ENCODE results near the gene PRKCA. TPM values are rescaled to one million over a fixed set of nuclear protein-coding genes. Genes with fewer than 3 reads are reported as not detected.
"Not testable (repeated sequence)": the region's sequence is repeated elsewhere in the genome, so short reads cannot be mapped to it uniquely, and the experiment has no call there.

The PRKCA gene
- polyA plus RNA-seq, 1 experiment, result 66.8 TPM

DNA sequence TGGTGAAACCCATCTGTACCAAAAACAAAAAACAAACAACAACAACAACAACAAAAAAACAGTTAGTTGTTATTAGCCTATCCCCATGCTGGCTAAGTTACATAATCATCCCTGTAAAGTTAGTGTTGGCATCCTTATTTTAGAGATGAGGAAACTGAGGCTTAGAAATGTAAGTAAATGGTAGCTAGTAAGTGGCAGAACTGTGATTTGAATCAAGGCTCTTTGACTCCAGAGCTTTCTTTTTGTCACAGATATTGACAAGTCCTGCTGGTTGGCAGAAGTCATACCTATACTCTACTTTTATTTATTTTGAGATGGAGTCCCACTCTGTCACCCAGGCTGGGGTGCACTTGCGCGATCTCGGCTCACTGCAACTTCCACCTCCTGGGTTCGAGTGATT, 42.1 kb downstream of the PRKCA start:
- no peaks in the 10 kb centered on the region for H3K27me3 ChIP-seq (ENCODE audit: control insufficient read depth, insufficient read depth, low read length)
- no peaks in the 10 kb centered on the region for H3K9me3 ChIP-seq (ENCODE audit: control insufficient read depth, insufficient read depth, low read length)
- DNase-seq (ENCODE audit: low read depth, low spot score), result no peak
- TF ChIP-seq, protein P1, sequence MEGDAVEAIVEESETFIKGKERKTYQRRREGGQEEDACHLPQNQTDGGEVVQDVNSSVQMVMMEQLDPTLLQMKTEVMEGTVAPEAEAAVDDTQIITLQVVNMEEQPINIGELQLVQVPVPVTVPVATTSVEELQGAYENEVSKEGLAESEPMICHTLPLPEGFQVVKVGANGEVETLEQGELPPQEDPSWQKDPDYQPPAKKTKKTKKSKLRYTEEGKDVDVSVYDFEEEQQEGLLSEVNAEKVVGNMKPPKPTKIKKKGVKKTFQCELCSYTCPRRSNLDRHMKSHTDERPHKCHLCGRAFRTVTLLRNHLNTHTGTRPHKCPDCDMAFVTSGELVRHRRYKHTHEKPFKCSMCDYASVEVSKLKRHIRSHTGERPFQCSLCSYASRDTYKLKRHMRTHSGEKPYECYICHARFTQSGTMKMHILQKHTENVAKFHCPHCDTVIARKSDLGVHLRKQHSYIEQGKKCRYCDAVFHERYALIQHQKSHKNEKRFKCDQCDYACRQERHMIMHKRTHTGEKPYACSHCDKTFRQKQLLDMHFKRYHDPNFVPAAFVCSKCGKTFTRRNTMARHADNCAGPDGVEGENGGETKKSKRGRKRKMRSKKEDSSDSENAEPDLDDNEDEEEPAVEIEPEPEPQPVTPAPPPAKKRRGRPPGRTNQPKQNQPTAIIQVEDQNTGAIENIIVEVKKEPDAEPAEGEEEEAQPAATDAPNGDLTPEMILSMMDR (IDR thresholded peaks at IDR 0.05; ENCODE audit: low read depth, low read length), result no peak
- CTCF ChIA-PET, result no interaction called here
- no peak overlapping the region for H3K4me3 ChIP-seq (ENCODE audit: low read depth, low read length)
- POLR2A ChIA-PET, result no interaction called here
- no peak overlapping the region for H3K27ac ChIP-seq (ENCODE audit: low read depth, low read length)

DNA sequence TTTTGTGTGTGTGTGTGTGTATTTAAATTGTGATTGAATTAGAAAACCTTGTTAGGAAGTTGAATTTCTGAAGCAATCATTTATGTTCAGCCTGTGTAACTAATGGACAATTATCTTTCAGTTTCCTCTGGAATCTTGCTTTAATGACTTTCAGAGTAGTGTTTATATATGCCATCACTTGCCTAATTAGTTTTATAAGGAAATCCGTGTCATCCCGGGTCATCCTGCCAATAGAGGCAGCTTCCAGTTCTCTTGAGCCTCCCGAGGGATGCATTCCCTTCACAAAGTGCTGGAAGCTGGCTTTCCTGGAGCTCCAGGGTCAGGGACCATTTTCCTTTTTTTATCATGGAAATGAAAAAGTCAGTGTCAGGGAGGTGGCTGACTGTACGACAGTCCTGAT, 42.9 kb downstream of the PRKCA start:
- Histone ChIP-seq H3K27ac (ENCODE audit: low read depth, low read length) (no peak overlapping the region), H3K4me3 (ENCODE audit: low read depth, low read length) (no peak overlapping the region), H3K27me3 (ENCODE audit: control insufficient read depth, insufficient read depth, low read length) (no peaks in the 10 kb centered on the region), H3K9me3 (ENCODE audit: control insufficient read depth, insufficient read depth, low read length) (no peaks in the 10 kb centered on the region)
- no peak for DNase-seq (ENCODE audit: low read depth, low spot score)
- ChIA-PET CTCF (interaction anchor here (1.3 kb wide), 1 partner anchor 15 kb away, joined by 3 read pairs; no protein-coding TSS in a partner anchor), POLR2A (no interaction called here)
- TF ChIP-seq, protein P1 (IDR thresholded peaks at IDR 0.05; ENCODE audit: low read depth, low read length), result no peak

DNA sequence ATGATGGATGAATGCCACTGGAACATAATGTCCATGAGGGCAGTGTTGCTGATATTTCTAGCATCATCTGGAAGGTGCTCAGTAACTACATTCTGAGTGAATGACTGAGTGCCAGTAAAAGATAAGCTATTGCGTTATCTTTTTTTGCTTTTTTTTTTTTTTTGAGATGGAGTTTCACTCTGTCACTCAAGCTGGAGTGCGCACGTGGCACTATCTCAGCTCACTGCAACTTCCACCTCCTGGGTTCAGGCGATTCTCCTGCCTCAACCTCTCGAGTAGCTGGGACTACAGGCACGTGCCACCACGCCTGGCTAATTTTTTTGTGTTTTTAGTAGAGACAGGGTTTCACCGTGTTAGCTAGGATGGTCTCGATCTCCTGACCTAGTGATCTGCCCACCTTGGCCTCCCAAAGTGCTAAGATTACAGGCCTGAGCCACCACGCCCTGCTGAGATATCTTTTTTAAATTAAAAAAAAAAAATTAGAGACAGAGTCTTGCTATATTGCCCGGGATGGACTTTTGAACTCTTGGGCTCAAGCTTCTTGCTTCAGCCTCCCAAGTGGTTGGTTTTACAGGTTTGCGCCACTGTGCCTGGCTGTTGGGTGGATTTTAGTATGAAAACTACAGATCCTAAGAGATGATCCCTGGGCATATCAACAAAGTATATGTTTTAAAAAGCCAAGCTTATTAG, 43.7 kb downstream of the PRKCA start:
- DNase-seq (ENCODE audit: low read depth, low spot score); H3K27me3 ChIP-seq (ENCODE audit: control insufficient read depth, insufficient read depth, low read length); H3K4me3 ChIP-seq (ENCODE audit: low read depth, low read length); H3K27ac ChIP-seq (ENCODE audit: low read depth, low read length); H3K9me3 ChIP-seq (ENCODE audit: control insufficient read depth, insufficient read depth, low read length); POLR2A ChIA-PET: not testable (repeated sequence)
- CTCF ChIA-PET, result interaction anchor here (1.3 kb wide), 1 partner anchor 15 kb away, joined by 3 read pairs; no protein-coding TSS in a partner anchor

DNA sequence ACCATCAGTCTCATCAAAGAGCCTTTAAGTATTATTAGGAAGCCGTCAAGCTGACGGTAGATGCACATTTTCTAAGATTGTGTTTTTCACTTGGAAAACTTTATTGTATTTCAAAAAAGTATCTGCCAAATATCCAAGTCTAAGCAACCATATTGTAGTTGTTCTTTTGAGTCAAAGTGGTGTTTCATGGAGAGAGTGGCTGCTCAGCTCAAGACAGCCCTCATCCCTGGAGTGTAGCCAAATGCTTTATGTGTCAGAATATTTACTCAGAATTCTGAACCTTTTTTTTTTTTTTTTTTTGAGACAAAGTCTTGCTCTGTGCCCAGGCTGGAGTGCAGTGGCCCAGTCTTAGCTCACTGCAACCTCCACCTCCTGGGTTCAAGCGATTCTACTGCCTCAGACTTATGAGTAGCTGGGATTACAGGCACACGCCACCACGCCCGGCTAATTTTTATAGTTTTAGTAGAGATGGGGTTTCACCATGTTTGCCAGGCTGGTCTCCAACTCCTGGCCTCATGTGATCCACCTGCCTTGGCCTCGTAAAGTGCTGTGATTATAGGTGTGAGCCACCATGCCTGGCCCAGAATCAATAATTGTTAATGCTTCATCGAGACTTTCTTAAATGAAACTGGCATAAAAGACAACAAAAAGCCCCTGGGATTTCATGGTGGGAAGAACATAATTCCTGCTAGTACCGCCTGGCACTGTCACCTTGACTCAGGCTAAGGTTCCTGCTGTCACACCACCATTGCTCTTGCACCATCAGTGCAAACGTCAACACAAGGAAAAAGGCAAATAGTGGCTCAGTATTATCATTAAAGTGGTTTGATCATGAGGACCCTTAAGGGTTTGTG, 45.5 kb downstream of the PRKCA start:
- Histone ChIP-seq H3K27ac (ENCODE audit: low read depth, low read length) (no peak overlapping the region), H3K4me3 (ENCODE audit: low read depth, low read length) (no peak overlapping the region), H3K9me3 (ENCODE audit: control insufficient read depth, insufficient read depth, low read length) (no peaks in the 10 kb centered on the region), H3K27me3 (ENCODE audit: control insufficient read depth, insufficient read depth, low read length) (no peaks in the 10 kb centered on the region)
- DNase-seq (ENCODE audit: low read depth, low spot score), result no peak
- ChIA-PET POLR2A (no interaction called here), CTCF (no interaction called here)
- TF ChIP-seq, protein P1 (IDR thresholded peaks at IDR 0.05; ENCODE audit: low read depth, low read length), result no peak

DNA sequence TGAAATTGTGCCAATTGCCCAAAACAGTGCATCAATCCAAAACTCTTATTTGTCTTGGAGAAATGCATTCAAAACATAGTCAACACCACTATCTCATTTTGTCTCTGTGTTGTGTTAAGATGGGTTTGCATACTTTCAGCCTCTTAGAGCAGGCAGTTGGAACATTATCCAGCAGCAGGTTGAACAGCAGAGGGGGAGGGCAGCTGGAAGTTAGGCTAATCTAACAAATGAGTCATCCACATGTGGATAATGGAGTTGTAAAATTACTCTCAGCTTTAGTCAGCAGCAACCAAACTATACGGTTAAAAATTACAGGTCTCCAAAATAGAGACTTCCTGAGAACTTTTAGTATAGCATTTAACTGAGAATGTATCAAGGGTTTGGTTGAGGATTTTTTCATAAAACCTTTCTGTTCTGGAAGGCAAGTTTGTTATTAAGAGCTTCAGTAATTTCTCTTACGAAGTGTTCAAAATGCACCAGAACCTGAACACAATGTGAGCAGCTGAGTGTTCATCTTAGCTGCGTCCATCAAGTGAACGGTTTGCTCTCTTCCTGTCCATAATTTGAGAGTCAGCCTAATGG, 46.3 kb downstream of the PRKCA start:
- Histone ChIP-seq H3K4me3 (ENCODE audit: low read depth, low read length) (no peak overlapping the region), H3K27me3 (ENCODE audit: control insufficient read depth, insufficient read depth, low read length) (no peaks in the 10 kb centered on the region), H3K27ac (ENCODE audit: low read depth, low read length) (peak overlapping the region; percentile 25), H3K9me3 (ENCODE audit: control insufficient read depth, insufficient read depth, low read length) (no peaks in the 10 kb centered on the region)
- POLR2A ChIA-PET, result interaction anchor here (1.1 kb wide), 1 partner anchor 24 kb away, joined by 4 read pairs; no protein-coding TSS in a partner anchor
- CTCF ChIA-PET, result interaction anchor here (0.7 kb wide), 1 partner anchor 190 kb away, joined by 3 read pairs; no protein-coding TSS in a partner anchor
- peak; percentile 62 for DNase-seq (ENCODE audit: low read depth, low spot score)
- TF ChIP-seq, protein P1 (IDR thresholded peaks at IDR 0.05; ENCODE audit: low read depth, low read length), result no peak
